NB4 (cell line): ENCODE data around the gene CLEC17A.
"Not testable (repeated sequence)": the region's sequence is repeated elsewhere in the genome, so short reads cannot be mapped to it uniquely, and the experiment has no call there.

Source experiments
- CTCF ChIP-seq: IDR thresholded peaks from one replicate; pipeline ENCODE4 v1.5.1; 2012; ENCODE audit warnings: low read depth, low read length
- MYC ChIP-seq: IDR thresholded peaks from 2 replicates; pipeline ENCODE4 v1.6.1; 2011; ENCODE audit warnings: low read depth, low read length
- POLR2A ChIP-seq: IDR thresholded peaks from 2 replicates; pipeline ENCODE4 v1.6.1; 2011; ENCODE audit warnings: mild to moderate bottlenecking; ENCODE audit not compliant: insufficient read length; ENCODE audit errors: extremely low read depth

DNA sequence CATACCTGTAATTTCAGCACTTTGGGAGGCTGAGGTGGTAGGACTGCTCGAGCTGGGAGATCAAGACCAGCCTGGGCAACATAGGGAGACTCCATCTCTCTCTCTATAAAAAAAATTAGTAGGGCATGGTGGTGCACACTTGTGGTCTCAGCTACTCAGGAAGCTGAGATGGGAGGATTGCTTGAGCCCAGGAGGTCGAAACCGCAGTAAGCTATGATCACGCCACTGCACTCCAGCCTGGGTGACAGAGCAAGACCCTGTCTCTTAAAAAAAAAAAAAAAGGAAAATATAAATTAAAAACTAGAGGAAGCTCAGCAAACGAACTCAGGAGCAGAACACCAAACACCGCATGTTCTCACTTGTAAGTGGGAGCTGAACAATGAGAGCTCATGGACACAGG, 41.6 kb downstream of the CLEC17A start:
- not testable (repeated sequence) for TF ChIP-seq CTCF, MYC, POLR2A
